Endothelial cell of umbilical vein (primary cell): ENCODE results near the gene HHEX. TPM values are rescaled to one million over a fixed set of nuclear protein-coding genes. Genes with fewer than 3 reads are reported as not detected.

Source experiments
- BruUV-seq: library from RNA; stranded (reverse); fragments of 400-500 nt; replicated peaks from 2 replicates; lab custom pipeline; 2021; lab: Mats Ljungman, UMichigan
- CTCF ChIA-PET: fragments of 300-600, 350-600 bp; sonication (Branson Sonifier 250); formaldehyde crosslinking; loops from one replicate; lab custom pipeline; 2021; ENCODE audit warnings: antibody characterized with exemption, inconsistent platforms; lab: Charles Lee
- POLR2A ChIA-PET: fragments of 300-600, 350-600 bp; sonication (Branson Sonifier 250); formaldehyde crosslinking; loops from one replicate; lab custom pipeline; 2021; ENCODE audit warnings: antibody characterized with exemption, inconsistent platforms; lab: Charles Lee
- DNase-seq: peaks from one replicate; pipeline ENCODE4 v3.0.0-alpha.2; 2011; ENCODE audit warnings: low read depth, low spot score
- FAIRE-seq: peaks from 2 replicates; lab custom pipeline; 2011; peaks lifted over from hg19 to GRCh38; lab: Jason Lieb, UNC
- H2AFZ ChIP-seq: 2 replicates; pipeline ENCODE4 v1.6.0; 2012; ENCODE audit warnings: low read depth, low read length, control low read depth, inconsistent platforms
- H3K27ac ChIP-seq: 2 replicates; pipeline ENCODE4 v1.5.1; 2011; ENCODE audit warnings: low read depth, mild to moderate bottlenecking, control low read depth, low read length, moderate library complexity; ENCODE audit not compliant: insufficient read depth
- H3K27me3 ChIP-seq, 2 experiments: 2 replicates each; pipeline versions ENCODE4 v1.6.0 to v1.6.1; 2011; ENCODE audit warnings: low read length in 2 of 2, mixed read lengths in 1 of 2; ENCODE audit not compliant: control insufficient read depth in 2 of 2, insufficient read depth in 2 of 2
- H3K36me3 ChIP-seq, 2 experiments: 2 replicates in 1 of 2; 3 replicates in 1 of 2; pipeline ENCODE4 v1.5.1; 2011; ENCODE audit warnings: low read length in 2 of 2, mild to moderate bottlenecking in 1 of 2, moderate library complexity in 1 of 2; ENCODE audit not compliant: control insufficient read depth in 2 of 2, insufficient read depth in 2 of 2; ENCODE audit errors: extremely low read depth in 1 of 2
- H3K4me1 ChIP-seq: 3 replicates; pipeline ENCODE4 v1.5.1; 2011; ENCODE audit warnings: mild to moderate bottlenecking, low read length; ENCODE audit not compliant: control insufficient read depth, insufficient read depth; ENCODE audit errors: extremely low read depth
- H3K4me2 ChIP-seq: 2 replicates; pipeline ENCODE4 v1.6.1; 2011; ENCODE audit warnings: low read length, control low read depth, mixed read lengths; ENCODE audit not compliant: insufficient read depth
- H3K4me3 ChIP-seq, 3 experiments: fragments of 200-600 bp in 1 of 3; sonication (generic), shearing (Covaris generic) in 1 of 3; replicated peaks in 1 of 3; 2 replicates each; pipeline ENCODE4 v1.5.1; 2011 to 2016; ENCODE audit warnings: control low read depth in 3 of 3, low read length in 3 of 3, mild to moderate bottlenecking in 2 of 3, inconsistent platforms in 1 of 3, low read depth in 1 of 3, moderate library complexity in 1 of 3; ENCODE audit not compliant: insufficient read depth in 1 of 3
- H3K79me2 ChIP-seq: 2 replicates; pipeline ENCODE4 v1.6.0; 2012; ENCODE audit warnings: low read length, inconsistent platforms; ENCODE audit not compliant: control insufficient read depth, insufficient read depth
- H3K9ac ChIP-seq: replicated peaks from 2 replicates; pipeline ENCODE3; 2011; ENCODE audit warnings: low read length, control low read depth; ENCODE audit not compliant: insufficient read depth; ENCODE audit errors: extremely low read depth
- H3K9me1 ChIP-seq: replicated peaks from 3 replicates; pipeline ENCODE4 v1.6.0; 2011; ENCODE audit warnings: mild to moderate bottlenecking, low read length; ENCODE audit not compliant: control insufficient read depth, insufficient read depth; ENCODE audit errors: extremely low read depth
- H3K9me3 ChIP-seq: replicated peaks from 2 replicates; pipeline ENCODE4 v1.5.1; 2012; ENCODE audit warnings: low read length, inconsistent platforms; ENCODE audit not compliant: control insufficient read depth, insufficient read depth
- H4K20me1 ChIP-seq: replicated peaks from 2 replicates; pipeline ENCODE3; 2011; ENCODE audit warnings: mild to moderate bottlenecking, low read length; ENCODE audit not compliant: control insufficient read depth, insufficient read depth; ENCODE audit errors: extremely low read depth
- EZH2 ChIP-seq: IDR thresholded peaks from 2 replicates; pipeline ENCODE4 v1.6.1; 2012; ENCODE audit warnings: borderline replicate concordance, low read depth, mild to moderate bottlenecking, moderate library complexity, low read length, inconsistent platforms; ENCODE audit not compliant: severe bottlenecking
- FOS ChIP-seq: IDR thresholded peaks from 2 replicates; pipeline ENCODE4 v1.6.1; 2011; ENCODE audit warnings: mild to moderate bottlenecking, low read length, moderate library complexity, borderline replicate concordance; ENCODE audit not compliant: insufficient read depth
- GATA2 ChIP-seq: IDR thresholded peaks from 2 replicates; pipeline ENCODE4 v1.7.0; 2011; ENCODE audit warnings: low read depth, mild to moderate bottlenecking, moderate library complexity, mixed read lengths, low read length; ENCODE audit not compliant: insufficient read length, insufficient read depth
- JUN ChIP-seq: IDR thresholded peaks from 2 replicates; pipeline ENCODE4 v1.6.1; 2011; ENCODE audit warnings: borderline replicate concordance, low read depth; ENCODE audit not compliant: insufficient read length, insufficient read depth
- MYC ChIP-seq: IDR thresholded peaks from one replicate; pipeline ENCODE4 v1.6.1; 2011; ENCODE audit warnings: mild to moderate bottlenecking, low read depth, low read length
- POLR2A ChIP-seq: IDR thresholded peaks from 2 replicates; pipeline ENCODE4 v1.6.1; 2012; ENCODE audit warnings: low read depth, mild to moderate bottlenecking, control low read depth, low read length
- POLR2AphosphoS5 ChIP-seq: IDR thresholded peaks from 2 replicates; pipeline ENCODE4 v1.6.1; 2012; ENCODE audit warnings: low read depth, mild to moderate bottlenecking, control low read depth, low read length, moderate library complexity; ENCODE audit not compliant: insufficient read depth
- dilution Hi-C: fragments of 300-500 bp; cut with MboI; formaldehyde crosslinking; loops from one replicate; pipeline ENCODE4 v1.15.0; 2019; ENCODE audit warnings: low sequenced_read_pairs; ENCODE audit not compliant: extremely low pct_ligation_motif_present
- intact Hi-C: fragments of 100-400 bp; cut with micrococcal nuclease; formaldehyde crosslinking; loops from one replicate; pipeline ENCODE4 v1.10.0; 2022
- polyA plus RNA-seq, 4 experiments: library from polyadenylated mRNA; depleted of rRNA in 3 of 4; stranded (reverse) in 3 of 4; unstranded in 1 of 4; fragments of >200 nt; gene quantifications; 2 replicates each; pipeline versions ENCODE4 v1.2.1 to v1.2.3, GENCODE V29; 2011 to 2012; ENCODE audit warnings: missing spikeins in 1 of 4
- total RNA-seq: library from RNA; stranded (reverse); gene quantifications from 2 replicates; pipeline ENCODE4 v1.2.3, GENCODE V29; 2021
- TF ChIP-seq, protein P1 (sequence below), 2 donors: IDR thresholded peaks; 1 replicate in 1 of 2; 2 replicates in 1 of 2; pipeline ENCODE4 v1.5.1; 2011; ENCODE audit warnings: low read length in 2 of 2, mild to moderate bottlenecking in 2 of 2, moderate library complexity in 2 of 2, control low read depth in 1 of 2, inconsistent platforms in 1 of 2, low read depth in 1 of 2; ENCODE audit not compliant: insufficient read depth in 1 of 2; ENCODE audit errors: extremely low read depth in 1 of 2
- TF ChIP-seq, protein P2 (sequence below): IDR thresholded peaks from 2 replicates; pipeline ENCODE4 v1.6.1; 2011; ENCODE audit not compliant: insufficient read depth, insufficient read length

The HHEX gene
- total and polyA plus RNA-seq, 2 donors (not counting 3 experiments of a cell fraction or from before 2014, with no cell fraction given): 81.0 to 110 TPM

DNA sequence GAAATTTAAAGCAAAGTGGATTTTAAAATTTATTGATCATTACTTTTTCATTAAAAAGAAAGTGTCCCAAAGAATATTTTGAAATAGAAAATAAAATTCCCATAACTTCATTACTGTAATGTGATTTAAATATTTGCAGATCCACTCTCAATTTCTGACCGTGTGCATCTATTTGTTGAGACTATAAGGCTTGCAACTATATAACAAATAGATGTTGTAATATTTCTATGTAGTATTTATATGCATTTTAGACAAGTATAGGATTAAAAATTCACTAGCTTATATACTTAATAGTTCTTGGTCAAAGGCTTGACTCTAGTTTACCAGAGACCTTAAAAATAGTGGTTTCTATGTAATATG lies 3.8 kb downstream of the HHEX start:
- Histone ChIP-seq H3K79me2 (peaks cover 51% of the 10 kb centered on the region), H3K9ac (peak overlapping the region; percentile 93), H3K27ac (no peak overlapping the region), H3K9me3 (no peaks in the 10 kb centered on the region), H2AFZ (no peak overlapping the region), H4K20me1 (no peaks in the 10 kb centered on the region), H3K36me3 (peaks cover 2 to 29% of the 10 kb centered on the region in 2 experiments), H3K4me3 (peak overlapping the region; percentile 15 to 91 (median 48)), H3K9me1 (no peaks in the 10 kb centered on the region), H3K4me2 (peak overlapping the region; percentile 100), H3K27me3 (no peaks in the 10 kb centered on the region), H3K4me1 (peaks cover 56% of the 10 kb centered on the region)
- CTCF ChIA-PET: interaction anchor here (1.1 to 5.6 kb wide), 5 partner anchors 10 to 150 kb away, joined by 3 to 61 read pairs (median 5); no protein-coding TSS in a partner anchor
- peak; percentile 4 for DNase-seq
- intact Hi-C loops: no loop called here
- dilution Hi-C loops: no loop called here
- POLR2A ChIA-PET: interaction anchor here (2.0 kb wide), 1 partner anchor 129 kb away, joined by 6 read pairs; no protein-coding TSS in a partner anchor
- no TSS peak for BruUV-seq
- TF ChIP-seq POLR2A: no peak
- TF ChIP-seq, protein P1, sequence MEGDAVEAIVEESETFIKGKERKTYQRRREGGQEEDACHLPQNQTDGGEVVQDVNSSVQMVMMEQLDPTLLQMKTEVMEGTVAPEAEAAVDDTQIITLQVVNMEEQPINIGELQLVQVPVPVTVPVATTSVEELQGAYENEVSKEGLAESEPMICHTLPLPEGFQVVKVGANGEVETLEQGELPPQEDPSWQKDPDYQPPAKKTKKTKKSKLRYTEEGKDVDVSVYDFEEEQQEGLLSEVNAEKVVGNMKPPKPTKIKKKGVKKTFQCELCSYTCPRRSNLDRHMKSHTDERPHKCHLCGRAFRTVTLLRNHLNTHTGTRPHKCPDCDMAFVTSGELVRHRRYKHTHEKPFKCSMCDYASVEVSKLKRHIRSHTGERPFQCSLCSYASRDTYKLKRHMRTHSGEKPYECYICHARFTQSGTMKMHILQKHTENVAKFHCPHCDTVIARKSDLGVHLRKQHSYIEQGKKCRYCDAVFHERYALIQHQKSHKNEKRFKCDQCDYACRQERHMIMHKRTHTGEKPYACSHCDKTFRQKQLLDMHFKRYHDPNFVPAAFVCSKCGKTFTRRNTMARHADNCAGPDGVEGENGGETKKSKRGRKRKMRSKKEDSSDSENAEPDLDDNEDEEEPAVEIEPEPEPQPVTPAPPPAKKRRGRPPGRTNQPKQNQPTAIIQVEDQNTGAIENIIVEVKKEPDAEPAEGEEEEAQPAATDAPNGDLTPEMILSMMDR (IDR thresholded peaks at IDR 0.05; ENCODE audit: extremely low read depth in 1 of 2, insufficient read depth in 1 of 2, low read depth in 1 of 2, low read length in 2 of 2): no peak
- TF ChIP-seq POLR2AphosphoS5: no peak
- TF ChIP-seq FOS: no peak
- TF ChIP-seq GATA2: no peak
- no peak for TF ChIP-seq EZH2
- TF ChIP-seq MYC: no peak
- TF ChIP-seq JUN: no peak
- TF ChIP-seq, protein P2, sequence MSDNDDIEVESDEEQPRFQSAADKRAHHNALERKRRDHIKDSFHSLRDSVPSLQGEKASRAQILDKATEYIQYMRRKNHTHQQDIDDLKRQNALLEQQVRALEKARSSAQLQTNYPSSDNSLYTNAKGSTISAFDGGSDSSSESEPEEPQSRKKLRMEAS: no peak
- FAIRE-seq: no peak
